Measurements from ENCODE around the gene CATSPERE. TPM values are rescaled to one million over a fixed set of nuclear protein-coding genes. Genes with fewer than 3 reads are reported as not detected.
"Not testable (repeated sequence)": the region's sequence is repeated elsewhere in the genome, so short reads cannot be mapped to it uniquely, and the experiment has no call there.

CATSPERE gene
- total and polyA plus RNA-seq, 7 experiments from 2014 or later, result 0.24 to 2.2 (median 1.0) TPM

DNA sequence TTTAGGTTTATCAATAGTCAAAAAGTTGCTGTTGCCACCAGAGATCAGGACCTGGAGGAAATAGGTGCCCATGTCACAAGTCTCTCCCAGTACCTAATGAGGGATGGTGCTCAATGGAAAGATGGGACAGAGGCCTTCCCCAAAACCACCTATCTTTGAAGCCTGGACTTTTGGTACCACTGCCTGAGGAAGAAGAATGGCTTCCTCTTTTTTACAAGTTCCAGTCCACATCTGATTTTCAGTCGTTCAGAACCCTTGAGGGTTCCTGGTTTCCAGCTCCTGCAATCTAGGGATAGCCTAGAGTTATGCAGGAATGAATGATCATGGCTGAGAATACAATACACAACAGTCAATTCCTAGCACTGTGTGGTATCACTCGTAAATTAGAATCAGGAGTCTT is 5.7 kb downstream of the CATSPERE start:
- Mint-ChIP-seq H3K9me3 (peaks cover 0 to 2% (median 0%) of the 10 kb centered on the region in 11 donors), H3K4me1 (peaks cover 0 to 1% (median 0%) of the 10 kb centered on the region in 7 donors), H3K36me3 (peaks cover 0 to 10% (median 0%) of the 10 kb centered on the region in 5 donors), H3K27me3 (peaks cover 0 to 8% (median 0%) of the 10 kb centered on the region in 5 donors), H3K27ac (no peak overlapping the region), H3K4me3 (no peak overlapping the region)
- Histone ChIP-seq H3K4me3 (ENCODE audit: low read length) (no peak overlapping the region), H3K9me3 (ENCODE audit: control insufficient read depth in 2 of 3, low read length in 3 of 3) (no peaks in the 10 kb centered on the region), H3K27ac (ENCODE audit: low read depth, low read length) (no peak overlapping the region), H3K27me3 (ENCODE audit: control insufficient read depth in 2 of 2, insufficient read depth in 2 of 2, low read length in 2 of 2) (no peaks in the 10 kb centered on the region), H3K36me3 (ENCODE audit: control insufficient read depth in 2 of 3, insufficient read depth in 3 of 3, low read length in 3 of 3) (no peaks in the 10 kb centered on the region), H3K4me1 (ENCODE audit: control insufficient read depth in 2 of 2, insufficient read depth in 2 of 2, low read length in 2 of 2) (peaks cover 0 to 2% of the 10 kb centered on the region in 2 donors)
- ChIA-PET CTCF (no interaction called here), POLR2A (no interaction called here)
- DNase-seq, result no peak
- no peak for ATAC-seq
- intact Hi-C loops (cut with micrococcal nuclease), result no loop called here

DNA sequence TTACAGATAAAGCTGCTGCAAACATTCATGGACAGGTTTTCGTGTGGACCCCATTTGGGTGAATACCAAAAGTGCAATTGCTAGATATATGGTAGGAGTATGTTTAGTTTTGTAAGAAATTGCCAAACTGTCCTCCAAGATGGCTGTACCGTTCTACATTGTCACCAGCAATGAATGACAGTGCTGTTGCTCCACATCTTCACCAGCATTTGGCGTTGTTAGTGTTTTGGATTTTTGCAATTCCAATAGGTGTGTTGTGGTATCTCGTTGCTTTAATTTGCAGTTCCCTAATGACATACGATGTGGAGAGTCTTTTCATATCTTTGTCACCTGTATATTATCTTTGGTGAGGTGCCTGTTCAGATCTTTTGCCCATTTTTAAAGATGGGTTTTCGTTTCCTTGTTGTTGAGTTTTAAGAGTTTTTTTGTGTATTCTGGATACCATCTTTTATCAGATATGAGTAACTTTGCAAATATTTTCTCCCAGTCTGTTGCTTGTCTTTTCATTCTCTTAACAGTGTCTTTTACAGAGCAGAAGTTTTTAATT is 12.1 kb downstream of the CATSPERE start:
- no peaks in the 10 kb centered on the region for H3K9me3 ChIP-seq (ENCODE audit: control insufficient read depth in 2 of 3, low read length in 3 of 3)
- no peaks in the 10 kb centered on the region for H3K4me1 ChIP-seq (ENCODE audit: control insufficient read depth in 2 of 2, insufficient read depth in 2 of 2, low read length in 2 of 2)
- no peaks in the 10 kb centered on the region for H3K4me1 Mint-ChIP-seq
- no peaks in the 10 kb centered on the region for H3K27me3 ChIP-seq (ENCODE audit: control insufficient read depth in 2 of 2, insufficient read depth in 2 of 2, low read length in 2 of 2)
- CTCF ChIA-PET, result no interaction called here
- H3K4me3 ChIP-seq (ENCODE audit: low read length), result no peak overlapping the region
- no peak overlapping the region for H3K27ac Mint-ChIP-seq
- DNase-seq (no peak), ATAC-seq (no peak)
- POLR2A ChIA-PET, result no interaction called here
- H3K27ac ChIP-seq (ENCODE audit: low read depth, low read length), result no peak overlapping the region
- H3K27me3 Mint-ChIP-seq, result peaks cover 0 to 6% (median 0%) of the 10 kb centered on the region in 5 donors
- H3K36me3 Mint-ChIP-seq, result peaks cover 0 to 8% (median 3%) of the 10 kb centered on the region in 5 donors
- H3K36me3 ChIP-seq (ENCODE audit: control insufficient read depth in 2 of 3, insufficient read depth in 3 of 3, low read length in 3 of 3), result no peaks in the 10 kb centered on the region
- intact Hi-C loops (cut with micrococcal nuclease), result no loop called here
- H3K4me3 Mint-ChIP-seq, result no peak overlapping the region
- peaks cover 0 to 11% (median 0%) of the 10 kb centered on the region in 11 donors for H3K9me3 Mint-ChIP-seq

DNA sequence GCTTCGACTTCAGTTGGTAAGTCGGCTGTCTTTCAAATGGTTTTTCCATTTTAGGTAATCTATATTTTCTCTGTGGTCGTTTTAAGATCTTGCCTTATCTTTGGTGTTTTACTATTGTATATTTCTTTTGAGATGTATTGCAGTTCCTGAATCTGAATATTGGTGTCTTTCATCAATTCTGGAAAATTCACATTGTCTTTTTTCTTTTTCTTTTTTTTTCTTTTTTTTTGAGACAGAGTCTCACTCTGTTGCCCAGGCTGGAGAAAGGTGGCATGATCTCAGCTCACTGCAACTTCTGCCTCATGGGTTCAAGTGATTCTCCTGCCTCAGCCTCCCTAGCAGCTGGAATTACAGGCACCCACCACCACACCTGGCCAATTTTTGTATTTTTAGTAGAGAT is 23.9 kb downstream of the CATSPERE start:
- H3K4me1 ChIP-seq (ENCODE audit: control insufficient read depth in 2 of 2, insufficient read depth in 2 of 2, low read length in 2 of 2); POLR2A ChIA-PET; CTCF ChIA-PET; H3K4me1 Mint-ChIP-seq; H3K27ac Mint-ChIP-seq; intact Hi-C loops (cut with micrococcal nuclease); H3K9me3 Mint-ChIP-seq; H3K9me3 ChIP-seq (ENCODE audit: control insufficient read depth in 2 of 3, low read length in 3 of 3); DNase-seq; H3K4me3 Mint-ChIP-seq; ATAC-seq; H3K27me3 Mint-ChIP-seq; H3K36me3 ChIP-seq (ENCODE audit: control insufficient read depth in 2 of 3, insufficient read depth in 3 of 3, low read length in 3 of 3); H3K4me3 ChIP-seq (ENCODE audit: low read length); H3K27me3 ChIP-seq (ENCODE audit: control insufficient read depth in 2 of 2, insufficient read depth in 2 of 2, low read length in 2 of 2); H3K27ac ChIP-seq (ENCODE audit: low read depth, low read length): not testable (repeated sequence)
- peaks cover 0 to 31% (median 14%) of the 10 kb centered on the region in 5 donors for H3K36me3 Mint-ChIP-seq

DNA sequence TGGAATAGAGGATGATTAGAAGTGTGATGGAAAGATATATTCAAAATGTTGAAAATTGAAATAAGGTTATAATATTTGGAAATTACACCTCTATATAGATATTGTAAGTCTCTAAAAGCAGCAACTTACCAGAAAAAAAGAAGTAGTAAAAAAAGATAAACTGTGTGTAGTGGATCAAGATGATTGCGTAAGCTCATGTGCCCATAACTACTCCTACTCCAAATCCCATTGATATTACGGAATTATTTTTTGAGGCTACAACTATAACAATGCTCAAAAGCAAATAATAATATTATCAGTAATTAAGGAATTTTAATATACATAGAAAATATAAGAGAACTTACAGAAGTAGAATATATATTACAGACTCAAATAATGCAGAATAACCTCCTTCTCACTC is 33.6 kb downstream of the CATSPERE start:
- Histone ChIP-seq H3K27me3 (ENCODE audit: control insufficient read depth in 2 of 2, insufficient read depth in 2 of 2, low read length in 2 of 2) (no peaks in the 10 kb centered on the region), H3K9me3 (ENCODE audit: control insufficient read depth in 2 of 3, low read length in 3 of 3) (no peaks in the 10 kb centered on the region), H3K36me3 (ENCODE audit: control insufficient read depth in 2 of 3, insufficient read depth in 3 of 3, low read length in 3 of 3) (no peaks in the 10 kb centered on the region), H3K4me1 (ENCODE audit: control insufficient read depth in 2 of 2, insufficient read depth in 2 of 2, low read length in 2 of 2) (no peaks in the 10 kb centered on the region), H3K27ac (ENCODE audit: low read depth, low read length) (no peak overlapping the region), H3K4me3 (ENCODE audit: low read length) (no peak overlapping the region)
- DNase-seq, result no peak
- ChIA-PET POLR2A (no interaction called here), CTCF (no interaction called here)
- intact Hi-C loops (cut with micrococcal nuclease), result no loop called here
- Mint-ChIP-seq H3K4me1 (no peaks in the 10 kb centered on the region), H3K4me3 (no peak overlapping the region), H3K27me3 (peaks cover 0 to 2% (median 0%) of the 10 kb centered on the region in 5 donors), H3K36me3 (peaks cover 0 to 9% (median 4%) of the 10 kb centered on the region in 5 donors), H3K9me3 (peaks cover 0 to 8% (median 3%) of the 10 kb centered on the region in 11 donors), H3K27ac (no peak overlapping the region)
- no peak for ATAC-seq

DNA sequence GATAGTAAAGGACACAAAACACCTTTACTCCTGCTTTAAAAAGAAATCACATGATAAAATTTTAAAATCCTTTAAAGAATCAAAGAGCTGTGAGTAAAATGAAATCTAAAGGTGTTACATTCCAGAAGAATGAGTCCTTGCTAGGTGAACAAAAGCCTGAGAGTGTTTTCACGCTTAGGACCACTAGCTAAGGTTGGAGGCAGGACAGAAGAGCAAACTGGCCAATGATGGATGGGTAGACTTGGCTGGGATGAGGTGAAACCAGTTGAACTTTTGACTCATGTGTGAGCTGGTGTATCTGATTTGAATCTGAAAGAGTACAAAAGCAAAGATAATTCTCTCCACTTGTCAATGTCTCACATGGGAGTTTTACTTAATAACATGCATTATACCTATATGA is 35.1 kb downstream of the CATSPERE start:
- Histone ChIP-seq H3K27ac (ENCODE audit: low read depth, low read length) (no peak overlapping the region), H3K36me3 (ENCODE audit: control insufficient read depth in 2 of 3, insufficient read depth in 3 of 3, low read length in 3 of 3) (no peaks in the 10 kb centered on the region), H3K4me3 (ENCODE audit: low read length) (no peak overlapping the region), H3K27me3 (ENCODE audit: control insufficient read depth in 2 of 2, insufficient read depth in 2 of 2, low read length in 2 of 2) (no peaks in the 10 kb centered on the region), H3K4me1 (ENCODE audit: control insufficient read depth in 2 of 2, insufficient read depth in 2 of 2, low read length in 2 of 2) (no peaks in the 10 kb centered on the region), H3K9me3 (ENCODE audit: control insufficient read depth in 2 of 3, low read length in 3 of 3) (no peaks in the 10 kb centered on the region)
- Mint-ChIP-seq H3K9me3 (peaks cover 0 to 17% (median 9%) of the 10 kb centered on the region in 11 donors), H3K4me1 (no peaks in the 10 kb centered on the region), H3K4me3 (no peak overlapping the region), H3K27me3 (no peaks in the 10 kb centered on the region), H3K27ac (no peak overlapping the region), H3K36me3 (peaks cover 0 to 8% (median 0%) of the 10 kb centered on the region in 5 donors)
- ATAC-seq, result no peak
- intact Hi-C loops (cut with micrococcal nuclease), result no loop called here
- no peak for DNase-seq
- ChIA-PET CTCF (no interaction called here), POLR2A (no interaction called here)

DNA sequence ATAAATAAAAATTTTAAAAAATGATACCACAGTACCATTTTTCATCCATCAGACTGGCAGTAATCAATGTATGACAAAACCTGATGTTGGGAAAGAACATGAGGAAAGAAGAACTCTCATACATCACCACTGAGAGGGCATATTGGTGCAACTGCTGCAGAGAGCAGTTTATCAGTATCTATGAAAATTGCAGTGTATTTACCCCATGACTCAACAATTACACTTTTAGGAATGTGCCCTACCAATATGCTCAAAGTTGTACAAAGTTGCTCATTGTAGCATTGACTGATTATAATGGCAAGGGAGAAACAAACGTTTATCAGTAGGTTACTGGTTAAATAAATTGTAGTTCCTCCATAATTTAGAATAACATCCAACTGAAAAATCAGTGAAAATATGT is 36.7 kb downstream of the CATSPERE start:
- Histone ChIP-seq H3K27me3 (ENCODE audit: control insufficient read depth in 2 of 2, insufficient read depth in 2 of 2, low read length in 2 of 2) (no peaks in the 10 kb centered on the region), H3K9me3 (ENCODE audit: control insufficient read depth in 2 of 3, low read length in 3 of 3) (no peaks in the 10 kb centered on the region), H3K4me3 (ENCODE audit: low read length) (no peak overlapping the region), H3K27ac (ENCODE audit: low read depth, low read length) (no peak overlapping the region), H3K36me3 (ENCODE audit: control insufficient read depth in 2 of 3, insufficient read depth in 3 of 3, low read length in 3 of 3) (no peaks in the 10 kb centered on the region), H3K4me1 (ENCODE audit: control insufficient read depth in 2 of 2, insufficient read depth in 2 of 2, low read length in 2 of 2) (no peaks in the 10 kb centered on the region)
- ChIA-PET CTCF (no interaction called here), POLR2A (no interaction called here)
- H3K27me3 Mint-ChIP-seq, result no peaks in the 10 kb centered on the region
- DNase-seq, result no peak
- H3K9me3 Mint-ChIP-seq, result peaks cover 0 to 15% (median 9%) of the 10 kb centered on the region in 11 donors
- H3K4me1 Mint-ChIP-seq, result no peaks in the 10 kb centered on the region
- H3K27ac Mint-ChIP-seq, result no peak overlapping the region
- no peak overlapping the region for H3K4me3 Mint-ChIP-seq
- peaks cover 0 to 8% (median 0%) of the 10 kb centered on the region in 5 donors for H3K36me3 Mint-ChIP-seq
- ATAC-seq, result no peak
- intact Hi-C loops (cut with micrococcal nuclease), result no loop called here

DNA sequence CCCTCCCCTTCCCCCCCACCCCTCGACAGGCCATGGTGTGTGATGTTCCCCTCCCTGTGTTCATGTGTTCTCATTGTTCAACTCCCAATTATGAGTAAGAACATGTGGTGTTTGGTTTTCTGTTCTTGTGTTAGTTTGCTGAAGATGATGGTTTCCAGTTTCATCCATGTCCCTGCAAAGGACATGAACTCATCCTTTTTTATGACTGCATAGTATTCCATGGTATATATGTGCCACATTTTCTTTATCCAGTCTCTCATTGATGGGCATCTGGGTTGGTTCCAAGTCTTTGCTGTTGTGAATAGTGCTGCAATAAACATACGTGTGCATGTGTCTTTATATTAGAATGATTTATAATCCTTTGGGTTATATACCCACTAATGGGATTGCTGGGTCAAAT is 38.4 kb downstream of the CATSPERE start:
- H3K27me3 Mint-ChIP-seq; H3K4me1 ChIP-seq (ENCODE audit: control insufficient read depth in 2 of 2, insufficient read depth in 2 of 2, low read length in 2 of 2); POLR2A ChIA-PET; H3K27ac Mint-ChIP-seq; H3K9me3 ChIP-seq (ENCODE audit: control insufficient read depth in 2 of 3, low read length in 3 of 3); ATAC-seq; DNase-seq; H3K4me3 Mint-ChIP-seq; intact Hi-C loops (cut with micrococcal nuclease); H3K4me3 ChIP-seq (ENCODE audit: low read length); CTCF ChIA-PET; H3K4me1 Mint-ChIP-seq; H3K36me3 Mint-ChIP-seq; H3K27ac ChIP-seq (ENCODE audit: low read depth, low read length); H3K27me3 ChIP-seq (ENCODE audit: control insufficient read depth in 2 of 2, insufficient read depth in 2 of 2, low read length in 2 of 2); H3K36me3 ChIP-seq (ENCODE audit: control insufficient read depth in 2 of 3, insufficient read depth in 3 of 3, low read length in 3 of 3): not testable (repeated sequence)
- peaks cover 0 to 15% (median 9%) of the 10 kb centered on the region in 11 donors for H3K9me3 Mint-ChIP-seq
